ACHN (cell line): ENCODE results near the gene DSEL.

ENCODE experiments used
- DNase-seq: peaks from one replicate; pipeline ENCODE4 v3.0.0-alpha.2; 2015
- in situ Hi-C: cut with HindIII; loops from 2 replicates; pipeline ENCODE4 v1.10.0; 2017; ENCODE audit warnings: low sequenced_read_pairs, low pct_ligation_motif_present, low pct_unique_long_range_greater_than_20kb

DSEL gene

DNA sequence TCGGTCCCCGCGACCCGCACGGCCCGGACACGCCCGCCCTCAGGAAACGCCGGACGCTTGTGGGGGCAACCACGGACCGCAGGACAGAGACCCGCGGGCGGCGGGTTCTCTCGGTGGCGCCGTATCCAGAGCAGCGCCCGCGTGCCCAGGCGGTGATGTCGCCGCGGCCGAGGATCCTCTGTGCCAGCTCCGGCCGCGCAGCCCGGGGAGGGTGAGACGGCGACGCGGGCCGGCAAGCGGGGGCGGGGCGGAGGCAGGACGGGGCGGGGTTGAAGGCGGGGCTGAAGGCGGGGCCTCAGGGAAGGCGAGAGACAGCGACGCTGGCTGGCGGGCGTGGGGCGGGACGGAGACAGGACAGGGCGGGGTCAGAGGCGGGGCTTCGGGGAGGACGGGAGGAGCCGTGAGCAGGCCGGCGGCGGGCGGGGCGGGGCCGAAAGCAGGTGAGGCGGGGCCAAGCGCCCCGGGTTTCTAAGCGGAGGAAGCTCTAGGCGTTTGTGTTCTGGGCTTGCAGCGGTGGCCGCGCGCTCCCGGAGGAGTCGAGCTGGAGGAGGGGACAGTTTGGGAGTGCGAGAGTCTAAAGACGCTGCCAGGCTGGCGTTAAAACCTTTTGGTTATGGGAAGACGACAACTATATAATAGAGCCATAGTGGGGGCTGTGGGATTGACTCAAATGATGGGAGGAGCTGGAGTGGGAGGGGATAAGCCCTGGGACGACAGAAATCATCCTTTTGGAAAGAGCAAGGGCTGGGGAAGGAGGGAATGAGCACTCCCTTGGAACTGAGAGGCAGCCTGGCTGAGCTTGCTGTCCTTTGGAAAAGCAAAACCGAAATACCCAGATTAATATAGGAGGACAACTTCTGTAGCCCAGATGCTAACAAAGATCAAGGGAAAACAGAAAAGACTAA, at the start of gene DSEL:
Gene DSEL (minus strand): TSS at position 182 of the 905 bp plus-strand sequence. CDS start 2,112 bp downstream, outside the sequence.
- peak; percentile 86 for DNase-seq
- in situ Hi-C loops = no loop called here

DNA sequence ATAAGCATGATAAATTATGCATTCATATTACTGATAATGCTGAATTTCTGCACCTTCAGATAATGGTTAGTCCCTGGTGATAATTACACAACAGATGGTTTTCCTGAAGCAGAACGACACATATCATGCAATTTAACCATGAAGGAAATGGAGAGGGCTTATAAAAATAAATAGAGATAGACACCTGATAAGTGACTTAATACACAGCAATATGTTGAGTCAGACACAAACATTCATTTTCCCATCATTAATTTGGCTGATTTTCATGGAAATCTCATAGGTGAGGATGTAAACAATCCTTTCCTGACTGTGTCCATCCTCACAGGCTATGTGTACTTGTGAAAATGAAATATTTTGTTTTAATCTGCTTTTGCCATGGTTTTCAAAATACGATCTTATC, 36.9 kb upstream of the DSEL start:
- in situ Hi-C loops = no loop called here
- DNase-seq = no peak

- DNase-seq = peak; percentile 49
- in situ Hi-C loops = no loop called here
These were observed 34.5 kb upstream of the DSEL start for GRCh38 chr18:67550872-67551520.

- in situ Hi-C loops = no loop called here
- DNase-seq = no peak
These were observed 33.4 kb upstream of the DSEL start for GRCh38 chr18:67549946-67550345.

DNA sequence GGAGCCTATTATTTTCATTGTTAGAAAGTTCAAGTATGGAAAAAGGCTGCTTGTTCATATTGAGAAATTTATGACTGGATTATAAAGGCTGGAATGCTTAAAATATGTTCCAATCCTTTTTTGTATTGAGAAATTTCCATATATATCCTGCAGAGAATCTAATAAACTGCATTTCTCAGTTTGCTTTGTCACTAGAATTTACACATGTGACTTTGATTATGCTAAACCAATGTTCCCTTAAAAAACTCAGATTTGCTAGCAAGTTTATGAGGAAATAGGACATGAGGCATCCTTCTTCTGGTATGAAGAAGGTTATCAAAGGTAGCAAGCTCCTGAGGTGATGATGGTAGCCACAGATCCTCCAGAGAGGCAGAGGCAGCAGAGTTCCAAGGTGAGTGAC, 29.2 kb upstream of the DSEL start:
- in situ Hi-C loops = no loop called here

DNA sequence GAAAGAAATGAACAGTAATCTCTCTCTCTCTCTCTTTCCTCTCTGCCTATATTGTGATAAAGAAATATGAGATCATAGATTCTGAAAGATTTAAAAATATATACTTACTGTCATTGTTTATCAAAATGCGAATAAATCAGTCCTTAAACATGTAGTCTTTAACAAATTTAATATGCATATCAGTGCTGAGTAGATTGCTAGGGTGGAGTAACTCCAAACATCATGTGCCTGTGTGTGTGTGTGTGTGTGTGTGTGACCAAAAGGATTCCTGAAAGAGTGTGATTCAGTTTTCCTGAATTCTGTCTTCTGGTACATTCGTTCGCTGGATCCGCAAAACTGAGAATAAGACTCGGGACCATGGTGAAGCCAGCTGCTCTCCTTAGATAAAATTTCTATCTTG, 24.0 kb upstream of the DSEL start:
- in situ Hi-C loops = no loop called here
- DNase-seq = no peak

More for the DNA sequence above, 29.2 kb upstream of the DSEL start:
- DNase-seq = no peak

GRCh38 chr18:67531929-67532328, 15.4 kb upstream of the DSEL start:
- DNase-seq = no peak
- in situ Hi-C loops = no loop called here

DNA sequence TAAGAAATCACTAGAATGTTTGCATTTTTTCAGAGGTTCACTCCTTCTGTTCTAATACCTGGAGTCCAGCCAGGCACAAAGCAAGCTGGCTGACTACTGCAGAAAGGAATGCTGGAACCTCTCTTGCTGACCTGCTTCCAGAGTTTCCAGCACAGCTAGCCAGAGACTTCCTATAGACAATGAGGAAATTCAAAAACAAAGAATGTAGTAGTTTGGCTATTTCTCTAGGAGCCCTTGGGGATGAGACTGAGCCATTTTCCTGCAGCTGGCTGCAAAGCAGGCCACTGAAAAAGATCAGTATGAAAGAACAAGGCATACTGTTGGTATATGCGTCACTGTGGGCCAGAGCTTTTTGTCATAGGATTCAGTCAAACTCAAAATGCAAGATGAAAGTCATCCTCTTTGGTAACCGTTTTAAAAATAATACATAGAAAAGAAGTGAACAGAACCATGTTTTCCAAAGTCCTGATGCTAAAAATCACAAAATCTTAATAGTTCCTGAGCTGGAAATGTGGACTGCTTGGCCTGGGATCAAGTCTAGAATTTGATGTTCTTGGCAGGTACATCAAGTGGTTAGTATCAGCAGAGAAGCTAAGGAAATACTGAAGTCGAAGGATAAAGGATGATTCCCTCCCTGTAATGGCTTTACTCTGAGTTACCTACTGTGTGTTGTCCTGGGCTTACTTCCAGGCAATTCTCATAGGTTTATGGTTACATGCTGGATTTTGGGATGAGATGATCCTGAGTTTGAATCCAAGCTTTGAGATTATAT, 9.0 kb upstream of the DSEL start:
- in situ Hi-C loops = no loop called here
- DNase-seq = peak; percentile 87

- no peak for DNase-seq
- in situ Hi-C loops = no loop called here
These were observed 3.9 kb upstream of the DSEL start for GRCh38 chr18:67520351-67520921.

DNA sequence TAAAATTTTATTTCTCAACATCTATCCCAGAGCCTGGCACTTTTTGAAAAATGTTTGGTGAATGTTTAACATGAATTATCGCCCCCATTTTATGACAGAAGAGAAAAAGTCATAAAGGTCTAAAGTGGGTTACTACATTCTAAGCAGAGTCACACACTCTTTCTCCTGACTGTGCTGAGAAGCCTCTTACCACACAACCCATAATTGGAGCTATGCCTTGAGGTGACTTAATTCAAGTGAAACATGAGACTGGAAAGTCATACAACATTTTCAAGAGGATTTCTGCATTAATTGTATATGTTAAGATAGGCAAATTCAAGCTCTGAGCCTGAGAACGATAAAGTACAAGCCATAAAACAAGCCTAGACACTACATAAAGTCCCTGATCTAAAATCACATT, 3.1 kb upstream of the DSEL start:
- in situ Hi-C loops = no loop called here

GRCh38 chr18:67518566-67518965, 2.0 kb upstream of the DSEL start:
- in situ Hi-C loops = no loop called here
- DNase-seq = no peak

More for the DNA sequence above, 3.1 kb upstream of the DSEL start:
- no peak for DNase-seq

DNA sequence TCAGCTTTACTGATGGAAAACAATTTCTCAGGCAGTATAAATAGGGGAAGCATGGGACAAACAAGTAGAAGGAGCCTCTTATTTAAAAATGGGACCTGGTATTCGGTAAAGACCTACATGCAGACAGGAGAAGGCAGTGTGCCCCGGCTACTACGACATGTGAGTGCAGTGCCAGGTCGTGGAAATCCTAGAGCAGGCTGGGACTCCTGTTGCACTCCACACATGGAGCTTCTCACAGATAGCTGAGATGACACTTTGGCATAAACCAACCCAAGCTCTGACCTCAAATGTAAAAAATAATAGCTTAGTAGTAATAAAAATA, 885 bp upstream of the DSEL start:
- no peak for DNase-seq
- in situ Hi-C loops = no loop called here

DNA sequence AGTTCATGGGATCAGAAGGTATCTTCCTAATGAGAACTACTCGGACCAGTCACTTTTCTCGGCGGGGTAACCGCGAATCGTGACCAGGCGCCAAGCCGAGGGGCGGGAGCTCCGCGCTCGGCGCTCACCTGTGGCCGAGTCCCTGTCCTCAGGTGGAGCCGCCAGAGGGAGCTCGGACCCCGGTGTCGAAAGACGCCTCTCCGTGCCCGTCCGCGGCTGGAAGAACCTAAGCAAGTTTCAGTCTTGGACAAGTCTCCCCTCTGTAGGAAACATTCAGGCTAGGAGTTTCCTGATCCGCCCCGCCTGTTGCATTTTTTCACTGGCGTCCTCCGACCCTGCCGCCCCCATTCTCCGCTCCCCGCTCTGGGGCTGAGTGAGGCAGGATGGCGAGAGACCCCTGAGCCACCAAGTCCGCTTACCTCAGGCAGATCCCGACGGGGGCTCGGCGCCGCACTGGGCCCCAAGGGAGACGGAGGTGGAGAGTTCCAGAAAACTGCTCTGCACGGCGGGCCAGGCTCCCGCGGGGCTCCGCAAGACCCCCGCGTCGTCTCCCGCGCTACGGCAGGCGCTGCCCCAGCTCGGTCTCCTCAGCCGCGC, 480 bp downstream of the DSEL start:
- in situ Hi-C loops = no loop called here
- DNase-seq = peak; percentile 84

GRCh38 chr18:67514901-67515540, 1.5 kb downstream of the DSEL start:
- in situ Hi-C loops = no loop called here
- DNase-seq = no peak

GRCh38 chr18:67514465-67514864, 2.1 kb downstream of the DSEL start:
- no peak for DNase-seq
- in situ Hi-C loops = no loop called here

GRCh38 chr18:67513280-67513679, 3.2 kb downstream of the DSEL start:
- in situ Hi-C loops = no loop called here
- peak; percentile 21 for DNase-seq

DNA sequence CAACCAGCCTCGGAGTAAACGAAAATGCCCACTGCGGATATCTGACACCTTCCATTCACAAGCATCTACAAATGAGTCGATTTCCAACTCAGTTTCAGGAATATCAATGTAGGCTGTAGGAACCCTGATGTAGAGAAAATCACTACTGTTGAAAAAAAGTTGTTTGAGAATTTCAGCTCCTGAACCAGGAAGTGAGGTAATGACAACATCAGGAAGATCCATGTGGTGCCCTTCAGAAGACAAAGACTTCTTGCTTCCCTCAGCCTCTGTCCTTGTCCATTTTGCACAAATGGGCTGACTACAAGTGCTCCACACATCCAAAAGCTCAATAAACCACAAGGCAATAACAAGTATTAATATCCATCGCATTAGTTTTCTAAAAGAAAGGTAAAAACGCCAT, 4.7 kb downstream of the DSEL start:
- no peak for DNase-seq
- in situ Hi-C loops = no loop called here

DNA sequence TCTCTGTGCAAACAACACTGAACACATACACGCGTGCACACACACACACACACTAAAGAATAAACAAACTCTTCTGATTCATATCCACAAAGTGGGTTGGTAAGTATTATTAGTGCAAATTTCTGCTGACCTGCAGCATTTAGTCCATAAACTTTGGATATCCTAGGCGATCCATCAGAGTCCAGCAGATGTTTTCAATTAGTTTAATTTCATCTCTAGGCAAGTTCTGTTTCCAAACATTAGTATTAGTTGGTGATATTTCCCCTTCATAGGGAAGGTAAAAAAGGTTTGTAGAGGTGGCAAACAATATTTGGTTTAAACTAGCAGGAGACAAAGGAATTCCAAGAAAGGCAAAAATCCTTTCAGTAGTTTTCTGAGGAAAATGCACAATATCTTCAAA, 5.7 kb downstream of the DSEL start:
- in situ Hi-C loops = no loop called here
- no peak for DNase-seq
